GM12874 (cell line): Measurements from ENCODE around the gene TMEM126A.

Source experiments
- TF ChIP-seq, protein P1 (sequence below): IDR thresholded peaks from 2 replicates; pipeline ENCODE4 v1.5.1; 2011; ENCODE audit warnings: low read depth, mild to moderate bottlenecking, control low read depth, low read length, moderate library complexity; ENCODE audit not compliant: insufficient read depth

TMEM126A gene

GRCh38 chr11:85698195-85698594 lies 50.4 kb downstream of the TMEM126A start:
- TF ChIP-seq, protein P1, sequence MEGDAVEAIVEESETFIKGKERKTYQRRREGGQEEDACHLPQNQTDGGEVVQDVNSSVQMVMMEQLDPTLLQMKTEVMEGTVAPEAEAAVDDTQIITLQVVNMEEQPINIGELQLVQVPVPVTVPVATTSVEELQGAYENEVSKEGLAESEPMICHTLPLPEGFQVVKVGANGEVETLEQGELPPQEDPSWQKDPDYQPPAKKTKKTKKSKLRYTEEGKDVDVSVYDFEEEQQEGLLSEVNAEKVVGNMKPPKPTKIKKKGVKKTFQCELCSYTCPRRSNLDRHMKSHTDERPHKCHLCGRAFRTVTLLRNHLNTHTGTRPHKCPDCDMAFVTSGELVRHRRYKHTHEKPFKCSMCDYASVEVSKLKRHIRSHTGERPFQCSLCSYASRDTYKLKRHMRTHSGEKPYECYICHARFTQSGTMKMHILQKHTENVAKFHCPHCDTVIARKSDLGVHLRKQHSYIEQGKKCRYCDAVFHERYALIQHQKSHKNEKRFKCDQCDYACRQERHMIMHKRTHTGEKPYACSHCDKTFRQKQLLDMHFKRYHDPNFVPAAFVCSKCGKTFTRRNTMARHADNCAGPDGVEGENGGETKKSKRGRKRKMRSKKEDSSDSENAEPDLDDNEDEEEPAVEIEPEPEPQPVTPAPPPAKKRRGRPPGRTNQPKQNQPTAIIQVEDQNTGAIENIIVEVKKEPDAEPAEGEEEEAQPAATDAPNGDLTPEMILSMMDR = no peak

DNA sequence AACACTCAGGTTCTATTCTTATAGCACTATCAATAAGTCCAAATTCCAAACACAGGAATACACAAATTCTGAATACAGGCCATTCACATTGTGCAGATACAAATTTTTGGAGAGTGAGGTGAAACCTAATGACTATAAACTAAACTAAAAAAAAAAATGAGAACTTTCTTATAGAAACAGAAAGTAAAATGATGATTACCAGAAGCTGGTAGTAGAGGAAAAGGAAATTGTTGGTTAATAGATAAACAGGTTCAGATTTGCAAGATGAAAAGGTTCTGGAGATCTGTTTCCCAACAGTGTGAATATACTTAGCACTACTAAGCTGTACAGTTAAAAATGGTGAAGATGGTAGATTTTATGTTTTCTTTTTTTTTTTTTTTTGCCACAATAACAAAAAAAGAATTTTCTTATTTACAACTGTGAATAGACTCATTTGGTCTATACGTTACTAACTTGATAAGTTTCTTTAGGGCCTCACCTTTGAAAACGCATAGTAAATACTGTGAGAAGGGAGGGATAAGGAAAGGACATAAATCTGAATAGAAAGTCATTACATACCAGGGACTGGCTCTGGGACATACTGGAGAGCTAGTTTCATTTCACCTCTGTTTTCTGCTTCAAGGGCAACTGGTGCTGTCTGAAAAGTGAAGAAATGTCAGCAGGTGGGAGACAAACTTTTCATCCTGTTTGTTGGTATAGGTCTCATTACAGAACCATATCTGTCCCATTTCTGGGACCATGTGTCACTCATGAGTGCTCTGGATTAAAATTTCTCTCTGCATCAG lies 52.4 kb downstream of the TMEM126A start:
- TF ChIP-seq, protein P1 = no peak

DNA sequence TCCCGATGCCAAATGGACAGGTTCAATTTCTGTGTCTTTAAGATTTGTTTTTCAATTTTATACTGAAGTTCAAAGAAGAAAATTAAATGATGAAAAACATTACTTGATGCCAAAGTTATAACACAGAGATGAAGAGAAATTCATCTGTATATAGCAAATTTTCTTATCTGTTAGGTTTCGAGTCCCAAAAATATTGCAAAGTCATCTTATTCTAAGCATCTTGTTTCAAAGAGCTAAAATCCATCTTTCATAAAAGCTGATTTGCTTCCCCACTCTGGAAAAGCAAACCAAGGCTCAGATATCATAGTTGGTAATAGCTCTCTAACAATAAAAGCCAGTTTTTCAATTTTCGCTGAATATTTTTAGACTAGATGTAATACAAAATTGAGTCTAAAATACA lies 57.2 kb downstream of the TMEM126A start:
- TF ChIP-seq, protein P1 = no peak

GRCh38 chr11:85705800-85706199 lies 58.0 kb downstream of the TMEM126A start:
- TF ChIP-seq, protein P1 = no peak
